ENCODE results near the gene SLAMF9. TPM values are rescaled to one million over a fixed set of nuclear protein-coding genes. Genes with fewer than 3 reads are reported as not detected.

The SLAMF9 gene
- polyA plus RNA-seq, 1 donor (not counting 4 experiments of a cell fraction or from before 2014, with no cell fraction given) = 0.31 TPM

Other genes with a start within 250 kb of the SLAMF9 start
- not detected in 3 replicates for gene CRP, start 239.6 kb downstream of the SLAMF9 start, polyA plus RNA-seq
- 23.8 to 44.6 TPM (median 35.0 TPM) in 3 replicates for gene DUSP23, start 173.3 kb downstream of the SLAMF9 start, polyA plus RNA-seq
- not detected in 3 replicates for gene FCRL6, start 151.9 kb downstream of the SLAMF9 start, polyA plus RNA-seq
- not detected in 3 replicates for gene SLAMF8, start 127.4 kb downstream of the SLAMF9 start, polyA plus RNA-seq
- gene VSIG8, start 91.6 kb downstream of the SLAMF9 start, polyA plus RNA-seq = 0.48 to 1.5 TPM (median 0.56 TPM) in 3 replicates
- gene CFAP45, start 54.1 kb downstream of the SLAMF9 start, polyA plus RNA-seq = 0.82 to 3.0 TPM (median 2.3 TPM) in 3 replicates
- gene TAGLN2, start 28.7 kb downstream of the SLAMF9 start, polyA plus RNA-seq = 678 to 787 TPM (median 709 TPM) in 3 replicates
- gene IGSF9, start 8.6 kb downstream of the SLAMF9 start, polyA plus RNA-seq = 4.2 to 6.0 TPM (median 5.8 TPM) in 3 replicates
- gene PIGM, start 77.8 kb upstream of the SLAMF9 start, polyA plus RNA-seq = 1.9 to 3.1 TPM (median 3.1 TPM) in 3 replicates
- not detected in 3 replicates for gene KCNJ10, start 115.9 kb upstream of the SLAMF9 start, polyA plus RNA-seq
- gene KCNJ9, start 127.3 kb upstream of the SLAMF9 start, polyA plus RNA-seq = not detected in 3 replicates
- gene IGSF8, start 144.4 kb upstream of the SLAMF9 start, polyA plus RNA-seq = 16.5 to 32.6 TPM (median 20.6 TPM) in 3 replicates
- gene ATP1A2, start 161.5 kb upstream of the SLAMF9 start, polyA plus RNA-seq = 0.01 to 0.06 TPM in 2 of 3 replicates, not detected in the other
- not detected in 3 replicates for gene ATP1A4, start 197.4 kb upstream of the SLAMF9 start, polyA plus RNA-seq
- not detected in 3 replicates for gene CASQ1, start 236.3 kb upstream of the SLAMF9 start, polyA plus RNA-seq